Measurements from ENCODE around the gene RND3.

The RND3 gene

DNA sequence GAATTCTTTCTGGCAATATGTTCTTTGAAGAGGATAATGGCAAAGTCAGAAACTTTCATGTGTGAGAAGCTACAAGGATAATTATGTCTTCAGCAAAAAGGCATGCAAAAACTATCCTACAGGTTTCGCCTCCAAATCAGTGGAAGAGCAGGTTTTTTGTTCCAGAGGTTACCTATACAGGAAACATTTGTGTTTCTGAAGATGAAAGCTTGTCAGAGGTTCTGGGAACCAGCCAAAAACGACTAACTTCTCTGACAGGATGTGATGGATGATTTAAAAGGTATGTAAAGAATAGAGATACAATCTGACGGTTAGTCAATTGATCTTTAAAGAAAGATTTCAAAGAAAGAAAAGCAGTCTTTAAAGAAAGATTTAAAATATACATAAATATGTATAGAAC, 37.6 kb downstream of the RND3 start:
- no peaks in the 10 kb centered on the region for H3K36me3 Mint-ChIP-seq (ENCODE audit: low read depth)
- H3K27me3 Mint-ChIP-seq, result no peaks in the 10 kb centered on the region
- no peak overlapping the region for H3K4me3 Mint-ChIP-seq
- H3K27ac Mint-ChIP-seq, result no peak overlapping the region
- H3K4me1 Mint-ChIP-seq (ENCODE audit: low read depth), result no peaks in the 10 kb centered on the region
- H3K9me3 Mint-ChIP-seq, result no peaks in the 10 kb centered on the region

GRCh38 chr2:150445398-150445797, 42.1 kb downstream of the RND3 start:
- H3K4me3 Mint-ChIP-seq, result no peak overlapping the region
- no peaks in the 10 kb centered on the region for H3K4me1 Mint-ChIP-seq (ENCODE audit: low read depth)
- no peak overlapping the region for H3K27ac Mint-ChIP-seq
- no peaks in the 10 kb centered on the region for H3K27me3 Mint-ChIP-seq
- no peaks in the 10 kb centered on the region for H3K36me3 Mint-ChIP-seq (ENCODE audit: low read depth)
- H3K9me3 Mint-ChIP-seq, result no peaks in the 10 kb centered on the region

GRCh38 chr2:150442484-150442883, 45.0 kb downstream of the RND3 start:
- no peak overlapping the region for H3K27ac Mint-ChIP-seq
- no peaks in the 10 kb centered on the region for H3K27me3 Mint-ChIP-seq
- no peak overlapping the region for H3K4me3 Mint-ChIP-seq
- no peaks in the 10 kb centered on the region for H3K4me1 Mint-ChIP-seq (ENCODE audit: low read depth)
- no peaks in the 10 kb centered on the region for H3K9me3 Mint-ChIP-seq
- H3K36me3 Mint-ChIP-seq (ENCODE audit: low read depth), result no peaks in the 10 kb centered on the region

- H3K27ac Mint-ChIP-seq, result no peak overlapping the region
- no peaks in the 10 kb centered on the region for H3K36me3 Mint-ChIP-seq (ENCODE audit: low read depth)
- no peaks in the 10 kb centered on the region for H3K4me1 Mint-ChIP-seq (ENCODE audit: low read depth)
- H3K4me3 Mint-ChIP-seq, result no peak overlapping the region
- H3K9me3 Mint-ChIP-seq, result peaks cover 5% of the 10 kb centered on the region
- H3K27me3 Mint-ChIP-seq, result no peaks in the 10 kb centered on the region
Measured at GRCh38 chr2:150441784-150442183, 45.7 kb downstream of the RND3 start.

GRCh38 chr2:150441226-150441625, 46.2 kb downstream of the RND3 start:
- H3K27ac Mint-ChIP-seq, result no peak overlapping the region
- peaks cover 7% of the 10 kb centered on the region for H3K9me3 Mint-ChIP-seq
- H3K27me3 Mint-ChIP-seq, result no peaks in the 10 kb centered on the region
- H3K4me1 Mint-ChIP-seq (ENCODE audit: low read depth), result no peaks in the 10 kb centered on the region
- H3K36me3 Mint-ChIP-seq (ENCODE audit: low read depth), result no peaks in the 10 kb centered on the region
- H3K4me3 Mint-ChIP-seq, result no peak overlapping the region

DNA sequence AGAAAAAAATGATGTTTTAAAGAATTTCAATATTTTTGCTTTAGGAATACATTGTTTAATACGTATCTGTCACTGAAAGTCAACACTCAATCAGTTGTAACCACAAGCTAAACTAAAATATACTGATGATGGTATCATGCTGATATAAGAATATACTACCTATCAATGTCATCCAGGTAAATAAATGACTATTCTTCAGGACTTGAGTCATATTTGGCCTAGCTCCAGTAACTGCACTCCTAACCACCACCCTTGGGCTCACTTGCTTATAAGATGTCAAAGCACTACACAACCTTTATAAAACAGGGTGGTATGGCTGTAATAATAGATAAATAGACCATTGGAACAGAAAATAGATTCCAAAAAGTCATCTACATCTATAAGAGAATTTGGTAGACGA, 48.8 kb downstream of the RND3 start:
- Mint-ChIP-seq H3K4me1 (ENCODE audit: low read depth) (no peaks in the 10 kb centered on the region), H3K27me3 (no peaks in the 10 kb centered on the region), H3K9me3 (peaks cover 12% of the 10 kb centered on the region), H3K36me3 (ENCODE audit: low read depth) (no peaks in the 10 kb centered on the region), H3K4me3 (no peak overlapping the region), H3K27ac (no peak overlapping the region)

- H3K27ac Mint-ChIP-seq, result no peak overlapping the region
- H3K36me3 Mint-ChIP-seq (ENCODE audit: low read depth), result no peaks in the 10 kb centered on the region
- no peak overlapping the region for H3K4me3 Mint-ChIP-seq
- peaks cover 12% of the 10 kb centered on the region for H3K9me3 Mint-ChIP-seq
- H3K27me3 Mint-ChIP-seq, result no peaks in the 10 kb centered on the region
- H3K4me1 Mint-ChIP-seq (ENCODE audit: low read depth), result no peaks in the 10 kb centered on the region
Measured at GRCh38 chr2:150438041-150438440, 49.4 kb downstream of the RND3 start.

DNA sequence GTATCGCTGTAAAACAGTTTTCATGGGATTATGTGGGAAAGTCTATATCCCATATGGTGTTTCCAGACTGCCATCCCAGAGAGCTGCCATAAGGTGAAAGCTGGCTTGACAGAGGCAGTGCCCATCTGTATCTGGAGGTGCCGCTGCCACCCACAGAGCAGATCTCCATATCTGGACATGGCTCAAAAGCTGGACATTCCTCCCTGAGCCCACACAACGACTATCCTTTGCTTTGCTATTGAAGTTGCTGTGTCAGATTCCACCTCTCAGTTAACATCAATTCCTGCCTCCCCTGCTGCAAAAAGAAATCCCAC, 55.2 kb downstream of the RND3 start:
- Mint-ChIP-seq H3K4me1 (ENCODE audit: low read depth) (no peaks in the 10 kb centered on the region), H3K4me3 (no peak overlapping the region), H3K27me3 (no peaks in the 10 kb centered on the region), H3K27ac (no peak overlapping the region), H3K36me3 (ENCODE audit: low read depth) (no peaks in the 10 kb centered on the region), H3K9me3 (peaks cover 12% of the 10 kb centered on the region)

GRCh38 chr2:150431561-150432311, 55.7 kb downstream of the RND3 start:
- no peak overlapping the region for H3K4me3 Mint-ChIP-seq
- H3K9me3 Mint-ChIP-seq, result peaks cover 6% of the 10 kb centered on the region
- H3K4me1 Mint-ChIP-seq (ENCODE audit: low read depth), result no peaks in the 10 kb centered on the region

GRCh38 chr2:150429384-150429961, 58.0 kb downstream of the RND3 start:
- no peak overlapping the region for H3K4me3 Mint-ChIP-seq
- H3K27ac Mint-ChIP-seq, result no peak overlapping the region
- peaks cover 5% of the 10 kb centered on the region for H3K27me3 Mint-ChIP-seq
- H3K4me1 Mint-ChIP-seq (ENCODE audit: low read depth), result no peaks in the 10 kb centered on the region
- H3K36me3 Mint-ChIP-seq (ENCODE audit: low read depth), result no peaks in the 10 kb centered on the region
- no peaks in the 10 kb centered on the region for H3K9me3 Mint-ChIP-seq

More at GRCh38 chr2:150431561-150432311, 55.7 kb downstream of the RND3 start:
- no peaks in the 10 kb centered on the region for H3K36me3 Mint-ChIP-seq (ENCODE audit: low read depth)
- H3K27ac Mint-ChIP-seq, result no peak overlapping the region
- peaks cover 4% of the 10 kb centered on the region for H3K27me3 Mint-ChIP-seq

DNA sequence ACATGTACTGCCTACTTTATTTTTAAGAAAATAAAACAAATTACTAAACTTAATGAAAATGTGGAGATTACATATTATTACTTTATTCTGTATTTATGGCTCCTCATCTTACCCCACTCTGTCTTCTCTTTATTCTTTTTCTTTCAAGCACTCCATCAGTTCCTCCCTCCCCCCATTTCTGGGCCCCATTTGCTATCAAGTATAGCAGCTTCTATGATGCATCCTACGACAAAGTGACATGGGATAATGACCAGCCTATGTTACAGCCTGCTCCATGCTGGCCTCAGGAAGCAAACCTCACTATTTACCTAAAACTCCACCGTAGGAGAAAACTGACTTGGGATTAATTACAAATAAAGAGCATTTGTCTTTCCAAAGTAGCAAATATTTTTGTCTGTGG, 58.8 kb downstream of the RND3 start:
- no peaks in the 10 kb centered on the region for H3K9me3 Mint-ChIP-seq
- no peaks in the 10 kb centered on the region for H3K36me3 Mint-ChIP-seq (ENCODE audit: low read depth)
- H3K27ac Mint-ChIP-seq, result no peak overlapping the region
- no peaks in the 10 kb centered on the region for H3K4me1 Mint-ChIP-seq (ENCODE audit: low read depth)
- H3K4me3 Mint-ChIP-seq, result no peak overlapping the region
- H3K27me3 Mint-ChIP-seq, result peaks cover 5% of the 10 kb centered on the region

DNA sequence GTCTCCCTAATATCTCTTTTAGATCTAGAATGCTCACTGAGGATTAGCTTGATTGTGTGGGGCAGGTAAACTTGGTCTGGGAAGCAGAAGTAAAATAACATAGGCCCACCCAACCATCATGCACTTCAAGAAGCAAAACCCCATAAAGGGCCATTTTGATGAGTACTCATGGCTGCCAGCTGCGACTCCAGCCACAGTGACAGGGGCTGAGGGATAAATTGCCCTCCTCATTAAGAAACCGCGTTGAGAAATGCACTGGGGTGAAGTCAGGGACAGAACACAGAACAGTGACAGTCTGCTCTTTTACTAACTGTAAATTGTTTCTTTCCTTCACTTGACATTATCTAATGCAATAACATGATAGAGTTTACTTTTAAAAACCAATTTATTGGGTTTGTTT, 60.2 kb downstream of the RND3 start:
- Mint-ChIP-seq H3K4me1 (ENCODE audit: low read depth) (no peaks in the 10 kb centered on the region), H3K27me3 (peaks cover 5% of the 10 kb centered on the region), H3K36me3 (ENCODE audit: low read depth) (no peaks in the 10 kb centered on the region), H3K27ac (no peak overlapping the region), H3K4me3 (no peak overlapping the region), H3K9me3 (peaks cover 2% of the 10 kb centered on the region)

DNA sequence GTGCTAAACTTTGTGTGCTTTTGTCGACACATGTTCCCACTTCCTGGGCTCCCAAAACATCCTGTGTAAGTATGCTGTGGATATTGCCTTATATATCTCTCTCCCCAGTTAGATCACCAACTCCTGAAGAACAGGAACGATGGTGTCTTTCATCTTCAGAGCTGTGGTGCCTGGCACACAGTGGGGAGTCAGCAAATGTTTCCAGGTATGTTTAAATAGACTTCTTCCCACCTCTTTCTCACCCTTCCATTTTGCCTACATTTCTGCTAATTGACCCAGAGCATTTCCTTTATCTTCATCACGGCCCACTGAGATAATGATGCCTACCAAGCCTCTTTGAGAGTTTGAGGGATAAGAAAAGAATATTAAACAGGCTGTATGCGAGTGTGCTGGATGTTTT, 60.7 kb downstream of the RND3 start:
- Mint-ChIP-seq H3K27ac (no peak overlapping the region), H3K36me3 (ENCODE audit: low read depth) (no peaks in the 10 kb centered on the region), H3K27me3 (peaks cover 5% of the 10 kb centered on the region)

GRCh38 chr2:150426315-150426714, 61.2 kb downstream of the RND3 start:
- Mint-ChIP-seq H3K36me3 (ENCODE audit: low read depth) (no peaks in the 10 kb centered on the region), H3K4me3 (no peak overlapping the region), H3K27me3 (peaks cover 5% of the 10 kb centered on the region), H3K27ac (no peak overlapping the region), H3K9me3 (peaks cover 3% of the 10 kb centered on the region), H3K4me1 (ENCODE audit: low read depth) (no peaks in the 10 kb centered on the region)

More for the DNA sequence above, 60.7 kb downstream of the RND3 start:
- Mint-ChIP-seq H3K4me3 (no peak overlapping the region), H3K4me1 (ENCODE audit: low read depth) (no peaks in the 10 kb centered on the region), H3K9me3 (peaks cover 3% of the 10 kb centered on the region)

DNA sequence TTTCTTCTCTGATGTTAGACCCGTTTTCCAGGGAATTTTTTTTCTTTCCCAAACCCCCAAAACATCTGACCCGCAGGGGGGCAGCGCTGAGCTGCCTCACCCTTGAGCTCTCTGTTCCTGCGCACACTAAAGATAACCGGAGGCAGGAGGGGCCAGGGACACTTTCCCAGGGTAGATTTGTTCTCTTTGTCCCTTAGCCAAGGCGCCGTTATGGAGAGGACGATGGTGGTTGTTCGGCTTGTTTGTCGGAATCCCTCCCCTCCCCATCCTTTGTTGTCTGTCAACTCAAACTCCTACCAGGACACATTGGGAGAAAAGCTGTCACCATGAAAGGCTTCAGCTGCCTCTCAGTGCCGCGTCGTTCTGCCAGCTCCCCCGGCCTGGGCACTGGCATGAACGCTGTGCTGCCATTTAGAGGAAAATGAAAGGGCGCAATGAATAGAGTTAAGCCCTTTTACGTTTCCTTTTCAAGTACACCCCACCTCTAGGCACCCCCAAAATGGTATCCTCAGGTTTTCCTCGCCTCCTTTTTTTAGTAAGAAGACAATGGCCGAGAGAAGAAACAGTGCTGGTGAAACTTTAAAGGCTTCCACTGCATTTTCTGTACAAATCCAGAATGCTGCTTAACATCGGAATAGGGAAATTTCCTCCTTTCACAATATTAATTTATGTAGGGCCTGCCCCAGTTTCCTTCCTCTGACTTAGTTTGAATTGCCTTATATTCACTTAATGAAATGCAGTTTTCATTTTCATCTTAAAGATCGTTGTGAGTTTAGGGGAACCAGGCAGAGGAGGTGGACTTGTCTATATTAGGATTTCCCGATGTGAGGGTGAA, 62.1 kb downstream of the RND3 start:
- Mint-ChIP-seq H3K4me3 (no peak overlapping the region), H3K27ac (no peak overlapping the region), H3K27me3 (peaks cover 5% of the 10 kb centered on the region), H3K9me3 (peaks cover 9% of the 10 kb centered on the region), H3K4me1 (ENCODE audit: low read depth) (no peaks in the 10 kb centered on the region), H3K36me3 (ENCODE audit: low read depth) (no peaks in the 10 kb centered on the region)
